HUDEP-2 (cell line): ENCODE measurements around the gene HOXB7.

Source experiments
- DNase-seq, 76 experiments: peaks; one replicate each; lab custom pipeline; 2025; ENCODE audit not compliant: unreplicated experiment in 76 of 76; lab: John Stamatoyannopoulos, UW

The HOXB7 gene

GRCh38 chr17:48586355-48587258, 24.2 kb downstream of the HOXB7 start:
- DNase-seq = no peak

- no peak for DNase-seq
Measured at GRCh38 chr17:48584223-48584741, 26.5 kb downstream of the HOXB7 start.

GRCh38 chr17:48583708-48584222, 27.1 kb downstream of the HOXB7 start:
- no peak for DNase-seq

GRCh38 chr17:48582750-48583069, 28.1 kb downstream of the HOXB7 start:
- DNase-seq = no peak

- DNase-seq = no peak
Measured at GRCh38 chr17:48579760-48580554, 30.9 kb downstream of the HOXB7 start.

- no peak for DNase-seq
Measured at GRCh38 chr17:48579471-48579759, 31.4 kb downstream of the HOXB7 start.

GRCh38 chr17:48578616-48579470, 32.0 kb downstream of the HOXB7 start:
- peak in 4 of 76 experiments; percentile 11 to 60 (median 27) for DNase-seq

- peak in 72 of 76 experiments; percentile 14 to 86 (median 65) for DNase-seq
Measured at GRCh38 chr17:48577946-48578615, 32.7 kb downstream of the HOXB7 start, which contains the start of gene HOXB4. HOXB4 (minus strand) TSS chr17:48578350; CDS start chr17:48578319, 31 bp downstream.

GRCh38 chr17:48577330-48577945, 33.4 kb downstream of the HOXB7 start:
- DNase-seq = peak in 18 of 76 experiments; percentile 11 to 60 (median 26)

- DNase-seq = peak in 63 of 76 experiments; percentile 9 to 73 (median 41)
Measured at GRCh38 chr17:48576479-48577309, 34.1 kb downstream of the HOXB7 start.

GRCh38 chr17:48575673-48576478, 34.9 kb downstream of the HOXB7 start:
- DNase-seq = no peak

GRCh38 chr17:48575066-48575582, 35.7 kb downstream of the HOXB7 start:
- DNase-seq = no peak

GRCh38 chr17:48574505-48575065, 36.2 kb downstream of the HOXB7 start:
- no peak for DNase-seq

GRCh38 chr17:48571826-48572417, 38.9 kb downstream of the HOXB7 start:
- no peak for DNase-seq

- no peak for DNase-seq
Measured at GRCh38 chr17:48571024-48571818, 39.6 kb downstream of the HOXB7 start.
